Activated CD4-positive, alpha-beta memory T cell treated with anti-CD3 and anti-CD28 coated beads for 36 hours (primary cell): ENCODE results near the gene ANKRD34B. TPM values are rescaled to one million over a fixed set of nuclear protein-coding genes. Genes with fewer than 3 reads are reported as not detected.
"Not testable (repeated sequence)": the region's sequence is repeated elsewhere in the genome, so short reads cannot be mapped to it uniquely, and the experiment has no call there.

ENCODE experiments used
- CTCF ChIA-PET: fragments of 350-600 bp; sonication (Branson Sonifier 250); formaldehyde crosslinking; loops from one replicate; lab custom pipeline; 2021; ENCODE audit warnings: antibody characterized with exemption, inconsistent platforms; lab: Charles Lee
- POLR2A ChIA-PET: fragments of 350-600 bp; sonication (Branson Sonifier 250); formaldehyde crosslinking; loops from one replicate; lab custom pipeline; 2021; ENCODE audit warnings: antibody characterized with exemption; lab: Charles Lee
- DNase-seq: peaks from one replicate; pipeline ENCODE4 v3.0.0-alpha.2; 2020
- H3K27ac Mint-ChIP-seq: one replicate; pipeline ENCODE4 v1.8.0; 2021; ENCODE audit warnings: mixed read lengths
- H3K27me3 Mint-ChIP-seq: one replicate; pipeline ENCODE4 v1.8.0; 2021; ENCODE audit warnings: mixed read lengths
- H3K36me3 Mint-ChIP-seq: one replicate; pipeline ENCODE4 v1.8.0; 2021; ENCODE audit warnings: mixed read lengths
- H3K4me1 Mint-ChIP-seq: one replicate; pipeline ENCODE4 v1.8.0; 2021; ENCODE audit warnings: low read depth, mixed read lengths
- H3K4me3 Mint-ChIP-seq: one replicate; pipeline ENCODE4 v1.8.0; 2021; ENCODE audit warnings: mild to moderate bottlenecking, mixed read lengths
- H3K9me3 Mint-ChIP-seq: one replicate; pipeline ENCODE4 v1.8.0; 2021; ENCODE audit warnings: mixed read lengths
- intact Hi-C: fragments of 100-400 bp; cut with micrococcal nuclease; formaldehyde crosslinking; loops from one replicate; pipeline ENCODE4 v1.15.1; 2023
- total RNA-seq, 2 experiments: library from RNA; stranded (reverse); gene quantifications; one replicate each; pipeline ENCODE4 v1.2.3, GENCODE V29; 2021

Gene ANKRD34B
- total RNA-seq, 2 experiments from 2014 or later = not detected

- no peaks in the 10 kb centered on the region for H3K9me3 Mint-ChIP-seq
- ChIA-PET CTCF (no interaction called here), POLR2A (no interaction called here)
- no peaks in the 10 kb centered on the region for H3K4me1 Mint-ChIP-seq
- DNase-seq = no peak
- intact Hi-C loops = no loop called here
- no peaks in the 10 kb centered on the region for H3K36me3 Mint-ChIP-seq
- H3K27me3 Mint-ChIP-seq = peaks cover 3% of the 10 kb centered on the region
- H3K27ac Mint-ChIP-seq = no peak overlapping the region
- H3K4me3 Mint-ChIP-seq = no peak overlapping the region
Observed at GRCh38 chr5:80592105-80592504, 22.0 kb upstream of the ANKRD34B start.

- POLR2A ChIA-PET = no interaction called here
Observed at GRCh38 chr5:80591352-80591751, 21.3 kb upstream of the ANKRD34B start.

DNA sequence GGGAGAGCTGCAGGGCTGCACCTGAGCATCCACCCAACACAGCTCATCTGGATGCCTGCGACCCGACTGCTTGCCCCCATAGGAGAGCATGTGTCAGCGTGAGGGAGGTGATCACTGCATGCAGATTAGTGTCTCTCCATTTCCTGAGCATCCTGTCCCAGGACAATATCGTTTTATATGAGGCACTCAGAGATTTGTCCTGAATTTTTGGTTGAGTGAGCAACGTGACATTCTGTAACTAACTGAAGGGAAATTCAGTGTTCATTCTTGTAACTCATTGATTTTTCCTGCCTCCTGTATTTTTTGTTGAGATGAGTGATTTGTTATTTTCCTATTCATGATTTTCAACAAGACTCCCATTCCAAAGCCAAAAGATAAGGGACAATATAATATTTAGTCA, 20.7 kb upstream of the ANKRD34B start:
- H3K27me3 Mint-ChIP-seq = peaks cover 3% of the 10 kb centered on the region
- no peaks in the 10 kb centered on the region for H3K9me3 Mint-ChIP-seq
- CTCF ChIA-PET = no interaction called here
- H3K36me3 Mint-ChIP-seq = no peaks in the 10 kb centered on the region
- H3K4me1 Mint-ChIP-seq = no peaks in the 10 kb centered on the region
- DNase-seq = no peak
- H3K4me3 Mint-ChIP-seq = no peak overlapping the region
- POLR2A ChIA-PET = no interaction called here
- intact Hi-C loops = no loop called here
- no peak overlapping the region for H3K27ac Mint-ChIP-seq

More at GRCh38 chr5:80591352-80591751, 21.3 kb upstream of the ANKRD34B start:
- Mint-ChIP-seq H3K4me3 (no peak overlapping the region), H3K27ac (no peak overlapping the region), H3K4me1 (no peaks in the 10 kb centered on the region), H3K36me3 (no peaks in the 10 kb centered on the region), H3K27me3 (peaks cover 3% of the 10 kb centered on the region), H3K9me3 (no peaks in the 10 kb centered on the region)
- no peak for DNase-seq
- CTCF ChIA-PET = no interaction called here
- intact Hi-C loops = no loop called here

- Mint-ChIP-seq H3K4me1 (no peaks in the 10 kb centered on the region), H3K36me3 (no peaks in the 10 kb centered on the region), H3K27ac (no peak overlapping the region), H3K9me3 (no peaks in the 10 kb centered on the region), H3K4me3 (no peak overlapping the region), H3K27me3 (peaks cover 9% of the 10 kb centered on the region)
- ChIA-PET POLR2A (no interaction called here), CTCF (no interaction called here)
- no peak for DNase-seq
- intact Hi-C loops = no loop called here
Observed at GRCh38 chr5:80588858-80589540, 18.9 kb upstream of the ANKRD34B start.

DNA sequence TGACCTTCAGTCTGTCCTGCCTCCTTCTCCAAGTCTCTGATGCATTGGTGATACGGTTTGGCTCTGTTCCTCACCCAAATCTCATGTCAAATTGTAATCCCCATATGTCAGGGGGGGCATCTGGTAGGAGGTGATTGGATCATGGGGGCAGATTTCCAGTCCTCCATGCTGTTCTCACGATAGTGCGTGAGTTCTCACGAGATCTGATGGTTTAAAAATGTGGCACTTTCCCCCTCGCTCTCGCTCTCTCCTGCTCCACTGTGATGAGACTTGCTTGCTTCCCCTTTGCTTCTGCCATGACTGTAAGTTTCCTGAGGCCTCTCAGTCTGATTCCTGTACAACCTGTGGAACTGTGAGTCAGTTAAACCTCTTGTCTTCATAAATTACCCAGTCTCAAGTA, 14.7 kb upstream of the ANKRD34B start:
- Mint-ChIP-seq H3K9me3 (no peaks in the 10 kb centered on the region), H3K27me3 (peaks cover 8% of the 10 kb centered on the region), H3K27ac (no peak overlapping the region), H3K36me3 (no peaks in the 10 kb centered on the region), H3K4me3 (no peak overlapping the region), H3K4me1 (no peaks in the 10 kb centered on the region)
- intact Hi-C loops = no loop called here
- DNase-seq = no peak
- ChIA-PET CTCF (no interaction called here), POLR2A (no interaction called here)

GRCh38 chr5:80580291-80580690, 10.2 kb upstream of the ANKRD34B start:
- CTCF ChIA-PET, DNase-seq, H3K4me1 Mint-ChIP-seq, H3K4me3 Mint-ChIP-seq, H3K27ac Mint-ChIP-seq, H3K36me3 Mint-ChIP-seq, POLR2A ChIA-PET, intact Hi-C loops, H3K9me3 Mint-ChIP-seq: not testable (repeated sequence)
- peaks cover 21% of the 10 kb centered on the region for H3K27me3 Mint-ChIP-seq

DNA sequence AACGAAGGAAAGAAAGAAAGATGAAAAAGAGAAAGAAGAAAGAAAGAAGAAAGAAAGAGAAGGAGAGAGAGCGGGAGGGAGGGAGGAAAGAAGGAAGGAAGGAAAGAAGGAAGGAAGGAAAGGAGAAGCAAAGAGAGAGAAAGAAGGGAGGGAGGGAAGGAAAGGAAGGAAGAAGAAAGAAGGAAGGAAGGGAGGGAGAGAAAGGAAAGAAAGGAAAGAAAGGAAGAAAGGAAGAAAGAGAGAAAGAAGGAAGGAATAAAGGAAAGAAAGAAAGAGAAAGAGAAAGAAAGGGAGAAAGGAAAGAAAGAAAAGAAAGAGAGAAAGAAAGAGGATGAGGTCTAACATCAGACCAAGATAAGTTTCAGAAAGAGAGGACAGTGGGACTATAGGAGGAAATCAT, 9.0 kb upstream of the ANKRD34B start:
- ChIA-PET CTCF (no interaction called here), POLR2A (no interaction called here)
- H3K27me3 Mint-ChIP-seq = peaks cover 21% of the 10 kb centered on the region
- no peak for DNase-seq
- intact Hi-C loops = no loop called here
- H3K27ac Mint-ChIP-seq = no peak overlapping the region
- H3K9me3 Mint-ChIP-seq = no peaks in the 10 kb centered on the region
- H3K4me3 Mint-ChIP-seq = no peak overlapping the region
- H3K4me1 Mint-ChIP-seq = no peaks in the 10 kb centered on the region
- no peaks in the 10 kb centered on the region for H3K36me3 Mint-ChIP-seq

DNA sequence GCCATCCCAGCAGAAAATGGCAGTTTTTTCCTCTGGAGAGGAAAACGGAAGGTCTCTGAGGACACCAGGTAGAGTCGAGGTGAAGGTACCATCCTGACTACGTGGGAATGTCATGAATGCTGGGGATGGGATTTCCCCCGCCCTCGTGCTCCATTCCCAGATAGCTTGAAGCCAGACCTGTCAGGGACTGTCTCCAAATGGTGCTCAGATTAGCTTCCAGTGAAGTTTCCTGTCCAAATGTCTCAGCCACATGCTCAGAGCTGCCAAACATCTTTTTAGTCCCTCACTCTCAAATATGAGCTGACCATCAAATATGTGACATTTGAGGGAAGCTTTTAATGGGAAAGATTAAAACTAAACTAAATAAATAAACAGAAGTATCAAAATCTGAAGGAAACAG, 7.6 kb upstream of the ANKRD34B start:
- no peak overlapping the region for H3K27ac Mint-ChIP-seq

DNA sequence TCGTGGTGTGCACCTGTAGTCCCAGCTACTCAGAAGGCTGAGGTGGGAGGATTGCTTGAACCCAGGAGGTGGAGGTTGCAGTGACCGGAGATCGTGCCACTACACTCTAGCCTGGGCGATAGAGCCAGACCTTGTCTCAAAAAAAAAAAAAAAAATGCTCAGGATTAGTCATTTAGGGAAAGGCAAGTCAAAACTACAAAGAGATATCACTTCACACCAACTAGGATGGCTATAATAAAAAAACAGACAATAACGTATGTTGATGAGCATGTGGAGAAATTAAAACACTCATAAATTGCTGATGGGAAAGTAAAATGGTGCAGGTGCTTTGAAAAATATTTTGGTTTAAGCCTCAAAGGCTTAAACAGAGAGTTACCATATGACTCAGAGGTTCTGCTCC, 6.3 kb upstream of the ANKRD34B start:
- no peaks in the 10 kb centered on the region for H3K9me3 Mint-ChIP-seq
- intact Hi-C loops = no loop called here
- peaks cover 38% of the 10 kb centered on the region for H3K27me3 Mint-ChIP-seq
- ChIA-PET CTCF (no interaction called here), POLR2A (no interaction called here)
- H3K36me3 Mint-ChIP-seq = no peaks in the 10 kb centered on the region
- H3K4me3 Mint-ChIP-seq = no peak overlapping the region
- no peaks in the 10 kb centered on the region for H3K4me1 Mint-ChIP-seq
- H3K27ac Mint-ChIP-seq = no peak overlapping the region
- no peak for DNase-seq

More for the DNA sequence above, 7.6 kb upstream of the ANKRD34B start:
- H3K4me3 Mint-ChIP-seq = no peak overlapping the region
- CTCF ChIA-PET = no interaction called here
- intact Hi-C loops = no loop called here
- peaks cover 27% of the 10 kb centered on the region for H3K27me3 Mint-ChIP-seq
- POLR2A ChIA-PET = no interaction called here
- no peaks in the 10 kb centered on the region for H3K4me1 Mint-ChIP-seq
- H3K9me3 Mint-ChIP-seq = no peaks in the 10 kb centered on the region
- no peaks in the 10 kb centered on the region for H3K36me3 Mint-ChIP-seq
- no peak for DNase-seq

DNA sequence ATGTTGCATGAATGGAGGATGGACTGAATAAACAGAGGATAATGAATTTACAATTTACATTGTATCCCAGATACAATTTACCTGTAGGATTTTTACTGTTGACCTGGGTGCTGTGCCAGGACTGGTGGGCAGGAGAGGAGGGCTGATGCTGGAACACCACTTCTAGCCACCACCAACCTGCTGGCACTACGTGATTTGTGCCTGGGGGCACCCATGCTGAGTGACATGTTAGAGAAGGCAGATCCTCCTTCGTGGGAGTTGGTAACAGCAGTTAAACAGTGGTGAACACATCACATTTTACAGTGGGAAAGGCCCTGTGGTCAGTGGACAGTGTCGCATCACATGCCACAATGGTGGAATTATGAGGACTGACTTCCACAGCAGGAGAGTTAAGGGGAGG, 3.0 kb upstream of the ANKRD34B start:
- H3K27me3 Mint-ChIP-seq = peaks cover 59% of the 10 kb centered on the region
- DNase-seq = no peak
- H3K9me3 Mint-ChIP-seq = no peaks in the 10 kb centered on the region
- CTCF ChIA-PET = no interaction called here
- peaks cover 2% of the 10 kb centered on the region for H3K4me1 Mint-ChIP-seq
- no peak overlapping the region for H3K27ac Mint-ChIP-seq
- no peaks in the 10 kb centered on the region for H3K36me3 Mint-ChIP-seq
- intact Hi-C loops = no loop called here
- POLR2A ChIA-PET = interaction anchor here (0.9 kb wide), 1 partner anchor 22 kb away, joined by 3 read pairs; no protein-coding TSS in a partner anchor
- H3K4me3 Mint-ChIP-seq = no peak overlapping the region

DNA sequence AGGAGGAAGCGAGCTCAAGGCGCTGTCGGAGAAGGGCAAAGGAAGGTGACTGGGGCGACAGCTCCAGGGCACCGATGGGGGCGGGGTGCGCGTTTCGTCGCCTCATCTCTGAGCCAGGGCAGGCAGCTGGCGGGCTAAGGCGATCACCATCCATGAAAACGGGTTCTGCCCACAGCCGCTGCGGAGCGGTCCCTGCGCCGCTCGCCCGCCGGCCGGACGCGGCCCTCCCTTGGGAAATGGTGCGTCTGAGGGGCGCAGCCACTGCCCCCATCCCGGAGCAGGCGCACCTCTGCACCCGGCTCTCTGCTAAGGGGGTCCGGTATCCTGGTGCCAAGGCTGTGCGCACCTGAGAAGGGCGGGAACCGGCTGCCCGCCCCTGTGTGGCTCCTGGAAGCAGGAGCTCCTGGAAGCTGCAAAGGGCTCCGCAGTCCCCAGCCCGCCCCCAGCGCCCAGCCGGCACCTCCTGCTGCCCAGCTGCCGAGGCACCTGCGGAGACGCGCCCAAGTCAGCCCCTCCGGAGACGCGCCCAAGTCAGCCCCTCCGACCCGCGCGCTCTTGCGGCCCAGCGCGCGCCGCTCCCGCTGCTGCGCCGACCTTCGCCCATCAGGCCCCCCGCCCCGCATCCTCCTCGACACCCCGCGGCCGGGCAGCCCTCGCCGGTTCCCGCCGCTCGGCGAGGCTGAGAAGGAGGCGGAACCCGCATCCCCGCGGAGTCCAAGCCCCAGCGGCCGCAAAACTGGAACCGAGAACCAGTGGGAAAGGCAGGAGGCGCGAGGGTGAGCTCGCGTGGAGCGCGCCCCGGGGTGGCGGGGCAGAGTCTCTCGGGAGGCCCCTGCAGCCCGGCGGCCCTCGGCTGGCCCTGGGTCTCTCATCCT, 757 bp downstream of the ANKRD34B start:
- POLR2A ChIA-PET = interaction anchor here (1.5 kb wide), 1 partner anchor 25 kb away, joined by 5 read pairs; no protein-coding TSS in a partner anchor
- H3K4me1 Mint-ChIP-seq = peaks cover 2% of the 10 kb centered on the region
- H3K9me3 Mint-ChIP-seq = no peaks in the 10 kb centered on the region
- intact Hi-C loops = no loop called here
- DNase-seq = no peak
- no peaks in the 10 kb centered on the region for H3K36me3 Mint-ChIP-seq
- no peak overlapping the region for H3K4me3 Mint-ChIP-seq
- H3K27me3 Mint-ChIP-seq = peaks cover 54% of the 10 kb centered on the region
- H3K27ac Mint-ChIP-seq = no peak overlapping the region
- CTCF ChIA-PET = interaction anchor here (1.0 kb wide), 1 partner anchor 84 kb away, joined by 3 read pairs; no protein-coding TSS in a partner anchor

- peaks cover 49% of the 10 kb centered on the region for H3K27me3 Mint-ChIP-seq
- ChIA-PET POLR2A (interaction anchor here (1.5 kb wide), 1 partner anchor 24 kb away, joined by 5 read pairs; no protein-coding TSS in a partner anchor), CTCF (interaction anchor here (1.0 kb wide), 1 partner anchor 85 kb away, joined by 3 read pairs; no protein-coding TSS in a partner anchor)
- no peaks in the 10 kb centered on the region for H3K36me3 Mint-ChIP-seq
- no peak for DNase-seq
- H3K9me3 Mint-ChIP-seq = no peaks in the 10 kb centered on the region
- H3K4me3 Mint-ChIP-seq = no peak overlapping the region
- intact Hi-C loops = no loop called here
- peaks cover 2% of the 10 kb centered on the region for H3K4me1 Mint-ChIP-seq
- H3K27ac Mint-ChIP-seq = no peak overlapping the region
Observed at GRCh38 chr5:80568251-80568650, 1.8 kb downstream of the ANKRD34B start.
